HepG2 (cell line): Measurements from ENCODE around the gene SMOC1. TPM values are rescaled to one million over a fixed set of nuclear protein-coding genes. Genes with fewer than 3 reads are reported as not detected.

Source experiments
- FOXO4 ChIP-seq: sonication (generic); formaldehyde crosslinking; conservative IDR thresholded peaks from 2 replicates; pipeline ENCODE4 v1.8.1; 2023; ENCODE audit warnings: missing genetic modification reagents
- SRF ChIP-seq: IDR thresholded peaks from 2 replicates; pipeline ENCODE4 v1.6.1; 2011; ENCODE audit warnings: mild to moderate bottlenecking, low read depth, low read length, moderate library complexity
- ZFP36 ChIP-seq: fragments of 150-350 bp; IDR thresholded peaks from 2 replicates; pipeline ENCODE4 v1.6.1; 2018; ENCODE audit warnings: borderline replicate concordance, low read length, low read depth; ENCODE audit not compliant: partially characterized antibody
- ZNF354B ChIP-seq: sonication (generic); formaldehyde crosslinking; IDR thresholded peaks from 2 replicates; pipeline ENCODE4 v1.8.0; 2022; ENCODE audit warnings: mild to moderate bottlenecking, missing genetic modification reagents
- polyA plus RNA-seq, 8 experiments: library from polyadenylated mRNA; depleted of rRNA in 3 of 8; stranded (reverse) in 7 of 8; unstranded in 1 of 8; fragments of >200 nt; fragmentation: Illumina TruSeq in 4 of 8; extraction: Trizol in 4 of 8; gene quantifications; 2 replicates each; pipeline versions ENCODE4 v1.2.1 to v1.2.3, GENCODE V29; 2011 to 2016; ENCODE audit warnings: low read depth in 4 of 8, missing spikeins in 1 of 8, mixed read lengths in 1 of 8; ENCODE audit not compliant: insufficient read depth in 1 of 8
- total RNA-seq, 5 experiments: library from RNA; depleted of rRNA; stranded (reverse); fragments of >200 nt; fragmentation: Illumina TruSeq; extraction: Trizol; gene quantifications; 2 replicates each; pipeline ENCODE4 v1.2.3, GENCODE V29; 2016; ENCODE audit warnings: low read depth in 1 of 5
- TF ChIP-seq, protein P1 (sequence below): sonication (generic); formaldehyde crosslinking; IDR thresholded peaks from 2 replicates; pipeline ENCODE4; 2020; ENCODE audit warnings: missing genetic modification reagents, mild to moderate bottlenecking, borderline replicate concordance
- TF ChIP-seq, protein P2 (sequence below): IDR thresholded peaks from 2 replicates; pipeline ENCODE4 v1.6.1; 2016; ENCODE audit warnings: control low read depth
- TF ChIP-seq, protein P3 (sequence below): sonication (generic); formaldehyde crosslinking; IDR thresholded peaks from 2 replicates; pipeline ENCODE4 v1.5.0; 2020; ENCODE audit warnings: missing genetic modification reagents
- TF ChIP-seq, protein P4 (sequence below), 2 experiments: fragments of 450-650 bp in 1 of 2; sonication (generic) in 1 of 2; formaldehyde crosslinking; IDR thresholded peaks; 2 replicates each; pipeline versions ENCODE4 v1.5.0 to v1.8.0; 2020 to 2022; ENCODE audit warnings: mild to moderate bottlenecking in 1 of 2, missing genetic modification reagents in 1 of 2
- TF ChIP-seq, protein P5 (sequence below): sonication (generic); formaldehyde crosslinking; IDR thresholded peaks from 2 replicates; pipeline ENCODE4 v1.9.0; 2021; ENCODE audit warnings: mild to moderate bottlenecking, missing genetic modification reagents

SMOC1 gene
- total and polyA plus RNA-seq, 2 of the 13 experiments (the other 11 are each of a cell fraction or from before 2014, with no cell fraction given), result 17.8 to 35.6 TPM

DNA sequence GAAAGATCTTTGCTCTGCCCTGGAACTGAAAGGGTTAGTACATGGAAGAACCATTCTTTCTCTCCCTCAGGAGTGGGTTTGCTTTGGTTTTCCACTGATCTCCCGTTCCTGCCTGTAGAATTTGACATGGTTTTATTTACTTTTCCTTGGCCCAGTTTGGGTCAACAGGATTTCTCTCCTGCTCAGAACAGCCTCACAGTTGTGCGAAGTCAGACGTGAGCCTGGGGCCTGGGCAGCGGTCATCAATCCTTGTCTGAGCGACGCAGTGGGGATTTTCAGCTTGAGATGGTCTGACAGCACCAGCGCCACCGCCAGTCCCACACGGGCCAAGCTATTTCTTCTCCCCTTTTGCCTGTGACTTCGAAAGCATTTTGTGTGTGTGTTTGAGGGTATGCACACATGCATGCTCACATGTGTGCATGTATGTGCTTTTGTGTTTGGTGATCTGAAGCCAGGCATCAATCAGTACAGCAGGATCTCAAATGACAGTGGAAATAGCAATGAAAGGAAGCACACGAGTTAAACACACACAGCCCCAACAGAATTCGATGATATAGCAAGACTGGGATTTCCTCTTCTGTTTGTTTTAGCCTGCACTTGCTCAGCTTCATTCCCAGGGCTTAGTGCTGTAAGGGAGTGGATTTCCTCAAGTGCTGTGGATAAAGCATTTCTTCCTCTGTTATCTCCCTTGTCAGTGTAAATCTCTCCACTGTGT is 58.3 kb downstream of the SMOC1 start (continued):
- TF ChIP-seq, protein P1, sequence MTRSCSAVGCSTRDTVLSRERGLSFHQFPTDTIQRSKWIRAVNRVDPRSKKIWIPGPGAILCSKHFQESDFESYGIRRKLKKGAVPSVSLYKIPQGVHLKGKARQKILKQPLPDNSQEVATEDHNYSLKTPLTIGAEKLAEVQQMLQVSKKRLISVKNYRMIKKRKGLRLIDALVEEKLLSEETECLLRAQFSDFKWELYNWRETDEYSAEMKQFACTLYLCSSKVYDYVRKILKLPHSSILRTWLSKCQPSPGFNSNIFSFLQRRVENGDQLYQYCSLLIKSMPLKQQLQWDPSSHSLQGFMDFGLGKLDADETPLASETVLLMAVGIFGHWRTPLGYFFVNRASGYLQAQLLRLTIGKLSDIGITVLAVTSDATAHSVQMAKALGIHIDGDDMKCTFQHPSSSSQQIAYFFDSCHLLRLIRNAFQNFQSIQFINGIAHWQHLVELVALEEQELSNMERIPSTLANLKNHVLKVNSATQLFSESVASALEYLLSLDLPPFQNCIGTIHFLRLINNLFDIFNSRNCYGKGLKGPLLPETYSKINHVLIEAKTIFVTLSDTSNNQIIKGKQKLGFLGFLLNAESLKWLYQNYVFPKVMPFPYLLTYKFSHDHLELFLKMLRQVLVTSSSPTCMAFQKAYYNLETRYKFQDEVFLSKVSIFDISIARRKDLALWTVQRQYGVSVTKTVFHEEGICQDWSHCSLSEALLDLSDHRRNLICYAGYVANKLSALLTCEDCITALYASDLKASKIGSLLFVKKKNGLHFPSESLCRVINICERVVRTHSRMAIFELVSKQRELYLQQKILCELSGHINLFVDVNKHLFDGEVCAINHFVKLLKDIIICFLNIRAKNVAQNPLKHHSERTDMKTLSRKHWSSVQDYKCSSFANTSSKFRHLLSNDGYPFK (CRISPR knock-in tag), result no peak
- TF ChIP-seq ZNF354B (no peak), SRF (no peak), FOXO4 (CRISPR knock-in tag) (no peak), ZFP36 (no peak)
- TF ChIP-seq, protein P2, sequence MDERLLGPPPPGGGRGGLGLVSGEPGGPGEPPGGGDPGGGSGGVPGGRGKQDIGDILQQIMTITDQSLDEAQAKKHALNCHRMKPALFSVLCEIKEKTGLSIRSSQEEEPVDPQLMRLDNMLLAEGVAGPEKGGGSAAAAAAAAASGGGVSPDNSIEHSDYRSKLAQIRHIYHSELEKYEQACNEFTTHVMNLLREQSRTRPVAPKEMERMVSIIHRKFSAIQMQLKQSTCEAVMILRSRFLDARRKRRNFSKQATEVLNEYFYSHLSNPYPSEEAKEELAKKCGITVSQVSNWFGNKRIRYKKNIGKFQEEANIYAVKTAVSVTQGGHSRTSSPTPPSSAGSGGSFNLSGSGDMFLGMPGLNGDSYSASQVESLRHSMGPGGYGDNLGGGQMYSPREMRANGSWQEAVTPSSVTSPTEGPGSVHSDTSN (CRISPR knock-in tag), result peak; percentile 35
- TF ChIP-seq, protein P3, sequence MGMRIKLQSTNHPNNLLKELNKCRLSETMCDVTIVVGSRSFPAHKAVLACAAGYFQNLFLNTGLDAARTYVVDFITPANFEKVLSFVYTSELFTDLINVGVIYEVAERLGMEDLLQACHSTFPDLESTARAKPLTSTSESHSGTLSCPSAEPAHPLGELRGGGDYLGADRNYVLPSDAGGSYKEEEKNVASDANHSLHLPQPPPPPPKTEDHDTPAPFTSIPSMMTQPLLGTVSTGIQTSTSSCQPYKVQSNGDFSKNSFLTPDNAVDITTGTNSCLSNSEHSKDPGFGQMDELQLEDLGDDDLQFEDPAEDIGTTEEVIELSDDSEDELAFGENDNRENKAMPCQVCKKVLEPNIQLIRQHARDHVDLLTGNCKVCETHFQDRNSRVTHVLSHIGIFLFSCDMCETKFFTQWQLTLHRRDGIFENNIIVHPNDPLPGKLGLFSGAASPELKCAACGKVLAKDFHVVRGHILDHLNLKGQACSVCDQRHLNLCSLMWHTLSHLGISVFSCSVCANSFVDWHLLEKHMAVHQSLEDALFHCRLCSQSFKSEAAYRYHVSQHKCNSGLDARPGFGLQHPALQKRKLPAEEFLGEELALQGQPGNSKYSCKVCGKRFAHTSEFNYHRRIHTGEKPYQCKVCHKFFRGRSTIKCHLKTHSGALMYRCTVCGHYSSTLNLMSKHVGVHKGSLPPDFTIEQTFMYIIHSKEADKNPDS (CRISPR knock-in tag), result no peak
- TF ChIP-seq, protein P4, sequence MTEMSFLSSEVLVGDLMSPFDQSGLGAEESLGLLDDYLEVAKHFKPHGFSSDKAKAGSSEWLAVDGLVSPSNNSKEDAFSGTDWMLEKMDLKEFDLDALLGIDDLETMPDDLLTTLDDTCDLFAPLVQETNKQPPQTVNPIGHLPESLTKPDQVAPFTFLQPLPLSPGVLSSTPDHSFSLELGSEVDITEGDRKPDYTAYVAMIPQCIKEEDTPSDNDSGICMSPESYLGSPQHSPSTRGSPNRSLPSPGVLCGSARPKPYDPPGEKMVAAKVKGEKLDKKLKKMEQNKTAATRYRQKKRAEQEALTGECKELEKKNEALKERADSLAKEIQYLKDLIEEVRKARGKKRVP (CRISPR knock-in tag; IDR thresholded peaks at IDR 0.05), result no peak
- TF ChIP-seq, protein P5, sequence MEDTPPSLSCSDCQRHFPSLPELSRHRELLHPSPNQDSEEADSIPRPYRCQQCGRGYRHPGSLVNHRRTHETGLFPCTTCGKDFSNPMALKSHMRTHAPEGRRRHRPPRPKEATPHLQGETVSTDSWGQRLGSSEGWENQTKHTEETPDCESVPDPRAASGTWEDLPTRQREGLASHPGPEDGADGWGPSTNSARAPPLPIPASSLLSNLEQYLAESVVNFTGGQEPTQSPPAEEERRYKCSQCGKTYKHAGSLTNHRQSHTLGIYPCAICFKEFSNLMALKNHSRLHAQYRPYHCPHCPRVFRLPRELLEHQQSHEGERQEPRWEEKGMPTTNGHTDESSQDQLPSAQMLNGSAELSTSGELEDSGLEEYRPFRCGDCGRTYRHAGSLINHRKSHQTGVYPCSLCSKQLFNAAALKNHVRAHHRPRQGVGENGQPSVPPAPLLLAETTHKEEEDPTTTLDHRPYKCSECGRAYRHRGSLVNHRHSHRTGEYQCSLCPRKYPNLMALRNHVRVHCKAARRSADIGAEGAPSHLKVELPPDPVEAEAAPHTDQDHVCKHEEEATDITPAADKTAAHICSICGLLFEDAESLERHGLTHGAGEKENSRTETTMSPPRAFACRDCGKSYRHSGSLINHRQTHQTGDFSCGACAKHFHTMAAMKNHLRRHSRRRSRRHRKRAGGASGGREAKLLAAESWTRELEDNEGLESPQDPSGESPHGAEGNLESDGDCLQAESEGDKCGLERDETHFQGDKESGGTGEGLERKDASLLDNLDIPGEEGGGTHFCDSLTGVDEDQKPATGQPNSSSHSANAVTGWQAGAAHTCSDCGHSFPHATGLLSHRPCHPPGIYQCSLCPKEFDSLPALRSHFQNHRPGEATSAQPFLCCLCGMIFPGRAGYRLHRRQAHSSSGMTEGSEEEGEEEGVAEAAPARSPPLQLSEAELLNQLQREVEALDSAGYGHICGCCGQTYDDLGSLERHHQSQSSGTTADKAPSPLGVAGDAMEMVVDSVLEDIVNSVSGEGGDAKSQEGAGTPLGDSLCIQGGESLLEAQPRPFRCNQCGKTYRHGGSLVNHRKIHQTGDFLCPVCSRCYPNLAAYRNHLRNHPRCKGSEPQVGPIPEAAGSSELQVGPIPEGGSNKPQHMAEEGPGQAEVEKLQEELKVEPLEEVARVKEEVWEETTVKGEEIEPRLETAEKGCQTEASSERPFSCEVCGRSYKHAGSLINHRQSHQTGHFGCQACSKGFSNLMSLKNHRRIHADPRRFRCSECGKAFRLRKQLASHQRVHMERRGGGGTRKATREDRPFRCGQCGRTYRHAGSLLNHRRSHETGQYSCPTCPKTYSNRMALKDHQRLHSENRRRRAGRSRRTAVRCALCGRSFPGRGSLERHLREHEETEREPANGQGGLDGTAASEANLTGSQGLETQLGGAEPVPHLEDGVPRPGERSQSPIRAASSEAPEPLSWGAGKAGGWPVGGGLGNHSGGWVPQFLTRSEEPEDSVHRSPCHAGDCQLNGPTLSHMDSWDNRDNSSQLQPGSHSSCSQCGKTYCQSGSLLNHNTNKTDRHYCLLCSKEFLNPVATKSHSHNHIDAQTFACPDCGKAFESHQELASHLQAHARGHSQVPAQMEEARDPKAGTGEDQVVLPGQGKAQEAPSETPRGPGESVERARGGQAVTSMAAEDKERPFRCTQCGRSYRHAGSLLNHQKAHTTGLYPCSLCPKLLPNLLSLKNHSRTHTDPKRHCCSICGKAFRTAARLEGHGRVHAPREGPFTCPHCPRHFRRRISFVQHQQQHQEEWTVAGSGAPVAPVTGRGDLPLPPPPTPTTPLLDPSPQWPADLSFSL, result no peak
